GM18517 (cell line): ENCODE measurements around the gene RNF130.

ENCODE experiments used
- ATAC-seq: cut with Tn5 transposase; IDR thresholded peaks from one replicate; pipeline ENCODE4 v1.9.1; 2021; ENCODE audit warnings: mild to moderate bottlenecking, moderate library complexity; ENCODE audit not compliant: unreplicated experiment

Gene RNF130

DNA sequence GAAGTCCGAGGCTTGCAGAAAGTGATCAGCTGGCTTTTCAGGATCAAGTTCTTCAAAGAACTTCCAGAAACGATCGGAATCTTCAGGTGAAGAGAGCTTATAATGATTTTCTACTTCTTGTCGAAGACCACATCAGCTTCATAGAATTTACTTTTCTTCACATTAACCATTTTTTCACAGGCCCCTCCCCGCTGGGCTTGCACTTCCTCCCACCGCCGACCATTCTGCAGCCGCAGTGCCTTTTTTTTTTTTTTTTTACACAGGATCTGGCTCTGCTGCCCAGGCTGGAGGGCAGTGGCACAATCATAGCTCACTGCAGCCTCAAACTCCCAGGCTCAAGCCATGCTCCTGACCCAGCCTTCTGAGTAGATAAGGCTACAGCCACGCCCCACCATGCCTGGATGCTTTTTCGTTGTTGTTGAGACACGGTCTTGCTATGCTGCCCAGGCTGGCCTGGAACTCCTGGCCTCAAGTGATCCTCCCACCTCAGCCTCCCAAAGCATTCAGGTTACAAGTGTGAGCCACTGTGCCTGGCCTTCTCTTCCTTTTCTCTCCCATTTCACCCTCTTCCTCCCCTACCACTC lies 15.3 kb upstream of the RNF130 start:
- no peak for ATAC-seq

DNA sequence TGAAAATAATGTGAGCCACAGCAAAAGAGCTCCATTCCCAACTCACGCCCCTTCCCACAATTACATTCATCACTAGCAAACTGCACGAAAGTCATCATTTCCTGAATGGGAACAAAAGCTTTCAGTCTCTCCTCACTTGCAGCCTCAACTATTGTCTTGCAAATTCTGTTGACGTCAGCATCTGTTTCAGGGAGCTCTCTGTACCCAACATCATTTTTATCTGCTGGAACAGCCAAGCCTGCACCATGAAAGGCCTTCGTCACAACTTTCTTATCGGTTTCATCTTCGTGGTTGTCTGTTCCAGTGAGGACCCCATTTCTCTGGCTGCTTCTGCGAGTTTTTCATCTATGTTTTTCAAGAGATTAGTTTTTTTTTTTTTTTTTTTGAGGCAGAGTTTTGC lies 14.3 kb upstream of the RNF130 start:
- ATAC-seq = no peak

DNA sequence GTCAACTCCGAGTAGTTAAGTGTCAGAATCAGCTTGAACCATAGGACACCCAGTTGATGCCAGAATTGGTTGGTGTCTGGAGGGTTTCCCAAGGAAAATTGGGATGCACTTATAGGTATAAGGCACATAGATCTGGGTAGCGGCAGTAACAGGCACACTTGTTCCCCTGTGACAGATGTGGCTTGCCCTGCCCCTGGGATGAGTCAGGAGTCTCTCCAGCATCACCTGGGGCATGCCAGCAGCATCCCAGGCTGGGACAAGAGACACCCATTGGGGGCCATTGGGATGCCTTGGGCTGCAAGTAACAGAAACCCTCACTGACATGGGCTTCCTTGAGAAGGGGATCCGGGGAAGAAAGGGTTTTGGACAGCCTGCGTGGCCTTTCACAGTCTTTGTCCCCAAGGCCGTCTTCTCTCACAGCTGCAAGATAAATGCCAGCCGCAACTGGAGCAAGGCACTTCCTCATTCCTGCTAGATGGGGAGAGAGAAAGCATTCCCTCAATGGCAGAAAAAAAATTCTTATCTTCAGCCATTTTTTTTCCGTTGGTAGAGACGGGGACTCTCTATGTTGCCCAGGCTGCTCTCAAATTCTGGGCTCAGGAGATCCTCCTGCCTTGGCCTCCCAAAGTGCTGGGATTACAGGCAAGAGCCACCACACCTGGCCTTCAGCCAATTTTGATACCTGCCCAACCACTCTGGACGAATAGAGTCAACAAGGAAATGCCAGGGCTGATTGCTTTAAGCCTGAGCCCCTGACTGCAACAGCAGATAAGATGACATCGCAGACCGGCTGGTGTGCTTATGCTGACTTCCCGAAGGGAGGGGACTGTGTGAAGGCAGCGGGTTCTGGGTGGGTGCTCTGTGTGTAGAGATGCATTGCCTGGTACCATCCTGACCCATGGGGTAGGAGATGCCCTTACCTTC lies 13.3 kb upstream of the RNF130 start:
- ATAC-seq = no peak

DNA sequence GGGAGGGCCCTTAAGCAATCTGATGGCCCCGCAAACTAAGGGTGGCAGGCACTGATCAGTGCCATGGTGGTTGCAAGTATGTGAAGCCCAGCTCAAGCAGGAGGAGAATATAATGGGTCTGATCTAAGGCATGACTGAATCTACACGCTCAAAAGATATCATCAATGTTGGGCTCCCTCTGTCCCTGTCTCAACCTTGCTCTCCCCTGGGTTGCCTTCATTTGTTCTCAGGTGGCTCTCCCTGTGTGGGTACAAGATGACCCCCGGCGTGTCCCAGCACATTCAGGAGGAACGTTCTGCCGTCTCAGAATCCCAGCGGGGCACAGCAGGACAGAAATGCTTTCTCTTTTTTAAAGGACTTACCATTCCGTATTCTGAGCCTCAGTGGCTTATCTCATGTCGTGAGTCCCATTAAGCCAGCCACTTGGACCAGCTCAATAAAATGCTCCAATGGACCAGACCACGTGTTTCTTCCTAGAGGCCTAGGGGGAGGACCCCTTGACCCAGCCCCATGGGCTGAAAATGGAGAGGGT lies 12.0 kb upstream of the RNF130 start:
- no peak for ATAC-seq

DNA sequence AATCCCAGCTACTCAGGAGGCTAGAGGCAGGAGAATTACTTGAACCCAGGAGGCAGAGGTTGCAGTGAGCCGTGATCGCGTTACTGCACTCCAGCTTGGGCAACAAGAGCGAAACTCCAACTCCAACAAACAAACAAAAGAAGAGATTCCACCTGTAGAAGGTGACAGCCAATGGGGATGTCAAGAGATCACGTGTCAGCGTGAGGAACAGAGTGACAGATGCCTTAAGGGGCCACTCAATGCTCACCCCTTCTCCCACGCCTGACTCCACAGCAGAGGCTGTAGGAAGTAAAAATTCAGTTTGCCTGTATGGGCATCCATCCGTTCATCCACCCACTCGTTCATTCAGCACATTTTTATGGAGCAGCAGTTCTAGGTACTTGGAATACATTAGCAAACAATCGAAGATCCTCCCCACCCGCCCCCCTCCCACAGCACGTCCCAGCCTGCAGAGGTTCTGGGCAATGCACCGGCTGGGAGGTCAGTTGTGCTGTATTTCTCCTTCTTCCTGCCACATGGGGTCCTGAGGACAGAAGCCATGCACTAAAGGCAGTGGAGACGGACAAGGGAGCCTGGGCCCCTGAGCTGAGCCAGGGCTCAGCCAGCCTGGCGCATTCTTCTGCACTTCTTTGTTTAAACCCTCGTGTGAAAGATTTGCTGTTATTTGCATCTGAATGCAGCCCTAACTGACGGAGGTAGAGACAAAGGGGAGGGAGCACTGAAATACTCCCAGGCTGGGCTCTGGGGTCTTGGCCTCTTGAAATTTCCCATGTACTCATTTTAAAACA lies 11.3 kb upstream of the RNF130 start:
- ATAC-seq = no peak

DNA sequence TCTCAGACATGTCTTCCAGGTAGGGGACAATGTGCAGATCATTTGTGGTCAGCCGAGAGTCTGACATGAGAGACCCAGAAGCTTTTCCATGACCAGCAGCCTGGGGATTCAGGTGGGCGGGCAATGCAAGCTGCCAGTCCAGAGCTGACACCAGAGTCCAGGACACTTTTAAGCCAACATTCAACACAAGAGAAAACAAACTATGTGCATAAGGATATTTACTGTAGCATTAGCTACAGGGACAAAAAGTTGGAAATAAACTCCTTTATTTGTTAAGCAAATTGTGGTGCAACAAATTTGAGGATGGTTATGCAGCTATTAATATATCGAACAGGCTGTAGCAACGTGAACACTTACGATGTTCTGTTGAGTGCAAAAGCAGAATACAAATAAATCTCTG lies 9.9 kb upstream of the RNF130 start:
- ATAC-seq = no peak

DNA sequence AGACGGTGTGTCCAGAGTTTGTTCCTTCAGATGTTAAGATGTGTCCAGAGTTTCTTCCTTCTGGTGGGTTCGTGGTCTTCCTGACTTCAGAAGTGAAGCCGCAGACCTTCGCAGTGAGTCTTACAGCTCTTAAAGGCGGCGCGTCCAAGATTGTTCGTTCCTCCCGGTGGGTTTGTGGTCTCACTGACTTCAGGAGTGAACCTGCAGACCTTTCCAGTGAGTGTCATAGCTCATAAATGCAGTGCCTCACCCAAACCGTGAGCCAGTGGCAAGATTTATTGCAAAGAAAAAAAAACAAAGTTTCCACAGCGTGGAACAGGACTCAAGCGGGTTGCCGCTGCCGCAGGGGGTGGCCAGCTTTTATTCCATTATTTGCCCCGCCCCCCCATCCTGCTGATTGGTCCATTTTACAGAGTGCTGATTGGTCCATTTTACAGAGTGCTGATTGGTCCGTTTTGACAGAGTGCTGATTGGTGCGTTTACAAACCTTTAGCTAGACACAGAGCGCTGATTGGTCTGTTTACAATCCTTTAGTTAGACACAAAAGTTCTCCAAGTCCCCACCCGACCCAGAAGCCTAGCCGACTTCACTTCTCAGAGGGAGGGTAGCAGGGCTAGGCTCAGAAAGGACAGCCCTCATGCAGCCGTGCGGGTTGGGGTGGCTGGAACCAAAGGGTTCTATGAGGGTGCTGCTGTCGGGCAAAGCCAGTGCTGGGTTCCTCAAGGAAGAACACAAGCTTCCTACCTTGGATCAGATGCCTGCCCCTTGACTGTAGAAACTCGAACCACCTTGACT lies 9.1 kb upstream of the RNF130 start:
- ATAC-seq = no peak

DNA sequence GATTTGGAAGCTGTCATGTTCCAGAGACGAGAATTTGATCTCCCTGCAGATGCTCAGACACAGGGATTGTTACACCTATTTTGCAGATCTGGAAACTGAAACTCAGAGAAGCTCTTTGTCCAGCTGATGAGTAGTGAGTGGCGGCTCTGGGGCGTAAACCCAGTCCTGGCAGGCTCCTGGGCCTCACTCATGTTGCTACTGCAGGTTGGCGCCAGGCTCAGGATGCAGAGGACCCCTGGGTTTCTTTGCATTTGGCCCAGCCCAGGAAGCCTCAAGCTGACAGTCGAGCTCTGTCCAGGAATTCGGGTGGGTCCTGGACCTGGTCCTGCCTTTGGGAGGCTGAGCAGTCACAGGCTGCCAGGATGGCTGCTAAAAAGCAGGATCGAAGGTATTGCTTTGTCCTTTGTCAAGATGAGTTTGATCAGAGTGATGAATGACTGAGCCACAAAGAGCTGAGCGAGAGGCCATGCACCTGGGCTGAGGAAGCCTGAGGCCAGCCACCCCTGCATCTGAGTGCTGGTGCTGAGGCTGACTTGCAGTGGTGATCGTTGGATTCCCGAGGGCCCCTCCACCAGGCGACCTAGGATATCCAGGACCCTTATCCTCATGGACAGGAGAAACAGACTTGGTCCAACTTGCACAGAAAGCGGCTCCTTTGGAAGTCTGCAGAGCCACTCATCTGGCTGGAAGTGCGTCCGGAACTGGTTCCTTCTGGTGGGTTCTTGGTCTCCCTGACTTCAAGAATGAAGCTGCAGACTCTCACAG lies 8.3 kb upstream of the RNF130 start:
- ATAC-seq = no peak

DNA sequence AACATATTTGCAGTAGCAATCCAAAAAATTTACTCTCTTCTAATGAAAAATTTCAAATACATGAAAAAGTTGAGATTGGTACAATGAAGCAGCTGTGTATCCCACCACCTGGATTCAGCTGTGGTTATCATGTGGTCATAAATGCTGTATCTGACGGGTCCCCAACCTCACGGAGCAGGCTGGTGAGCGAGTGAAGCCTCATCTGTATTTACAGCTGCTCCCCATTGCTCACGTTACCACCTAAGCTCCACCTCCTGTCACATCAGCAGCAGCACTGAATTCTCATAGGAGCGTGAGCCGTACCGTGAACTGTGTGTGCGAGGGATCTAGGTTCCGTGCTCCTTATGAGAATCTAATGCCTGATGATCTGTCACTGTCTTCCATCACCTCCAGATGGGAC lies 6.8 kb upstream of the RNF130 start:
- no peak for ATAC-seq

DNA sequence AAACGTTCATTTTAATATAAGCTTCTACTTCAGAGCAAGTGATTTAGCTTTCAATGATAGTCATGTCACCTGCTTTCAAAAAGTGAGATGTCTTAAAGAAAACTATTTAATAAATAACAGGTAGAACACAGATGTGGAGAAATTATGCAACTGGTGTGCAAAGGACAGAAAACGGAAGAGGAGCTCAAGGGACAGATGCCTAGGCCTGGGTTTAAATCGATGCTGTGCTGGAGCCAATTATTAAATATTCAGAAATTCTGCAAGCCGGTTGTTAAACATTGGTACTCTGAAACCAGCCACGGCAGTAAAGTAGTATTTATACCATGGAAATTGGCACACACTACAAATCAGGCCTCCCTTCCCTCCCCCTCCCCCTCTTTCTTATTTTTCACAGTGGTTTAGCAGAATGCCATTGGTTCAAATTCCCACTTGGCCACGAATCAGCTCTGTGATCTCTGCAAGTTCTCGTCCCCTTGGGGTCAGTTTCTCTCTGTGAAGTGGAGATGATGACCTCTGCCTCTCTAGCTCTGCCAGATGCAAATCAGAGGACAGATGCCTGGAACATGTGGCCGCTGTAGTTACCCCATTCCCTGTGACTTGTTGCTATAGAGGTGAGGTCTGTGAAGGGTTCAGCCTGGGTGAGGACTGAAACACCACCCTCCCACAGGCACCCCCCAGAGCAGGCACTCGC lies 6.2 kb upstream of the RNF130 start:
- no peak for ATAC-seq

DNA sequence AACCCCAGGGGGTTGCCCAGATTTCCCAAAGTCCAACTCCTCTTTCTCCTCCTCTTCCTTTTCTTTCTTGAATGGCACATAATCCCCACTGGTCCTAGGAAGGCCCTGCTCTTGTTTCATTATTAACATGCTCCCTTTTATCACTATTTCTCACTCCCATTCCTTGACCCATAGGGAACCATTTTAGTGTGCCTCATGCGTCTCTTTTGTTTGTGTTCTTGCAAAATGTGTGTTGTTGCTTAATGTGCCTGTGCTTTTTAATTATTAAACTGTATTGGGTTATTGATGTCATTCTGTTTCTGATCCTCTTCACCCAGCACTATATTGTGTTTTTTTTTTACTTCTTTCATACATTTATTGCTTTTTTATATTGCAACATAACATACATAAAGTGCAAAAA lies 4.1 kb upstream of the RNF130 start:
- ATAC-seq = no peak

DNA sequence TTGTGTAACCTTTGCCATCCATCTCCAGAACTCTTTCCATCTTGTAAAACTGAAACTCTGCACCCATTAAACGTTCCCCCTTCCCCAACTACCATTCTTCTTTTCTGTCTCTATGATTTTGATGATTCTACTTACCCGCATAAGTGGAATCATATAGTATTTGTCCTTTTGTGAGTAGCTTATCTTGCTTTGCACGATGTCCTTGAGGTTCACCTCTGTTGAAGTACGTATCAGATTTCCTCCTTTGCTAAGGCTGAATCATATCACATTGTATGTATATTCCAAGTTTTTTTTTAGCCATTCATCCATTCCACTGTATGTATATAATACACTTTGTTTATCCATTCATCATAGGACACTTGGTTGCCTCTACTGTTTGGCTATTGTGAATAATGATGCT lies 2.9 kb upstream of the RNF130 start:
- no peak for ATAC-seq

DNA sequence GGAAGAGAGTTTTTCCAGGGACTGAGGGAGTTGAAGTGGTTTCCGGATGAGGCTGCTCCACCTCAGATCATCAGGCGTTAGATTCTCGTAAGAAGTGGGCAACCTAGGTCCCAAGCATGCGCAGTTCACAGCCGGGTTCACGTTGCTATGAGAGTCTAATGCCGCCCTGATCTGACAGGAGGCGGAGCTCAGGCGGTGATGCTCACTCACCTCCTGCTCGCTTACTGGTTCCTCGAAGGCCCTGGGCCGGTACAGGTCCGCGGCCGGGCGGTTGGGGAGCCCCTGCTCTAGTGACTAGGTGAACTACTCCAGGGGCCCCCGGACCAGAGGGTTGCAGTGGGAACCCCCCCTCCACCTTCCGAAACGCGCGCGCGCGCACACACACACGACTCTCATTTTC lies 997 bp upstream of the RNF130 start:
- ATAC-seq = no peak

DNA sequence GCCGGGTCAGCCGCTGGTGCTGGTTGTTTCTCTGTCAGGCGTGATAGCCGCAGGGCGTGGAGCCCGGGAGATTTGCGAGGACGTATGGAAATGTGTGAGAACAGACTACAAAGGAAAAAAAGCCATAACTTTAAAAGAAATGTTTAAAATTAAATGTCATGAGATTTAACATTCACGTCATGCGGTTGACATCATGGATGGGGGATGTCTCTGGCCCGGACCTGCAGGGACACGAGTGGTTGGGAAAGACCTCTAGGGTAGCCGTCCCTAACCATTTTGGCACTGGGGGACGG lies 643 bp upstream of the RNF130 start:
- ATAC-seq = no peak

DNA sequence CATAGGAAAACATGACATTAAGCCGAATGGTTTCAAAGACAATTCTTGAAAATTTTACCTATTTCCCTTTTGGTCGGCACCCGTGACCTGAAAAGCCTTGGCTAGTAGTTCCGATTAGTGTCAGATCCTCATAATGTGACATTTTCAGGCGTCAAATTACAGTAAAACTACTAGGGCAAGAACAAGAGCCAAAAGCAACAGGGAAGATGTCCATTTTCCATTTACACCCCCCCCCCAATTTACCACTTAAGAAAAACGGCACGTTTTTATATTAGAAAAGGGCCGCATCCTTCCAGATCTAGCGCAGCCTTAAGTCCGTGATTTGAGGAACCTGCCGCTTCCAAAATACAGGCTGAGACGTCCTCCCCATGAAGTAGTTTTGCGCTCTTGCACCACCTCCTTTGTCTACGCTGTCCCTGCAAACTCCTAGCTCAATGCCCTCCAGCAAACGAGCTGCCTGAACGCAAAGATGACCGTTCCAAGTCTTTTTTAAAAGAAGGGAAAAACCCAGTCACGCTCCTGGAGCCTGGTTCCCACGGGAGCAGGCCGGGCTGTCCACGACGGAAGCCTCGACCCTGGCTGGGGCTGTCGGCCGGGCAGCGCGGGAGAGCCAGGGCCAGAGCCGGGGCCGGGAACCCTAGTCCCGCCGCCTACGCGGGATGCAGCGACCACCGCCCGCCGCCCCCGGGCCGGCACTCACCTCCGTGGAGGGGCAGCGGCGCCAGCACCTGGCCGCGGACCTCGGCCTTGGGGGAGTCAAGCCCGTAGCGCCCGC lies 616 bp downstream of the RNF130 start:
- no peak for ATAC-seq

DNA sequence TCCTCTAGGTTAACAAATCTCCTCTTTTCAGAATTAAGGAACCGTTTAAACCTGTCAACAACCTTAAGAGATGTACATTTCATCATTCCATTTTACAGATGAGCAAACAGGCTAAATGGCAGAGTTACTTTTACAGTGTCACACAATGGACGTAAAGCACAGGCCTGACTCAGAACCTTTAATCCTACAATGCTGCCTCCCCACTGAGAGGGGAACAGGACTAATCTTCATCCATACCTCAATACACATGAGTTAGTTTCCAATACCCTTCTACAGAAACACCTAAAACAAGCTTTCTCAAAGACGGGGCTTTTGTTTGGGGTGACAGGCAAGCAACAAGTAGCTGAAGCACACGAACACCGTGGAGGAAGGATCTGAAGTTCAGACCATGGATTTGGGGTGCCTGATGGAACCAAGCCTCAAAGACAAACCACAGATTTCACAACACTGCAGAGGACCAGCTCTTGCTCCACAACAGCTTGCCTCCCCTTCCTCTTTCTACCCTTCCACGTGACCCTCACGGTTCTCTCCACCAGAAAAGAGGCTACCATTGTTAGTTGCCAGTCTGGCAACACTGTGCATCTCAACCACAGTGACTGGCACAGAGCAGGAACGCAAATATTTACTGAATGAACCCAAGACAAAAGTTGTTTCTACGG lies 1.8 kb downstream of the RNF130 start:
- no peak for ATAC-seq

DNA sequence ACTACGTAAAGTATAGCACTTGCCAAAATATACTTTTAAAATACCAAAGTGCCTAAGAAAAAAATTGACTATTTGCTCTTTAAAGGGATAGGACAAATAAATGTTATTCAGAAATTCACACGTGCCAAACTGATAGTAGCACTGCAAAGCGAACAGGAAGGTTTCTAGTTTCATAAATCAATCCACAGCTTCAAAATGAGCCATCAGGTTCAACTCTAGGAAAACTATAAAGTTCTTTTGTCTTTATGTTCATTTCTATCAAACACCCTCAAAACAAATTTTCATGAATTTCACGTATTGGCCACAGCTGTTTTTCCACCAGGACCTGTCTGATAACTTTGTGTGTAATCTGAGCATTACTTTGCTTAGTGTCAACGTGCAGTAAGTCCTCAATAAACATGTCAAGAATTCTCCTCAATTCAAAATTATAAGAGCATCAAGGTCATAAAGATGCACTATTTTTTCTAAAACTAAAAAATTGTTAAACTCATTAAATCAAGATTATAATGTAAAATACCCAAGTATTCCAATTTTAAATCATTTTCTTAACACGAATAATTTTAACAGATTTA lies 3.0 kb downstream of the RNF130 start:
- no peak for ATAC-seq

DNA sequence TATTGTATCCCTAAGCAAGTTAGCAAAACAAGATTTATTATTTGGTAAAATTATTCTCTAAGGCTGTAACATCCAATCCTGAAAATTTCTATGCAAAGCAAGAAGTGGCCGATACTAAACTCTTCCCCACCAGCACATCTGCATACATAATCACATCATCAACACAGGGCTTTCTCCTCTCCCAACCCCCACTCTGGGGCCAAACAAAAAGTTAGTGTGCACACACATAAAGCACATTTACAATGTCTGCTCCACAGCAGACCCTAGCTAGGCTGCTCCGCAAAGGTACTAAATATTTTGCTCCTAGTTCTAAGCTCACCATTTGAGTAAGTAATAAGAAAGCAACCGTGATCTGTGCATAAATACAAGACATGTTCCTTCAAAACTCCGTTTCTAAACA lies 3.6 kb downstream of the RNF130 start:
- ATAC-seq = no peak
